Frontal cortex (tissue), 4 donors: ENCODE results near the gene LRRTM4. TPM values are rescaled to one million over a fixed set of nuclear protein-coding genes. Genes with fewer than 3 reads are reported as not detected.

Source experiments
- DNase-seq, 2 donors: peaks; one replicate each; pipeline ENCODE4 v3.0.0; 2012; ENCODE audit warnings: low spot score in 2 of 2
- FAIRE-seq: peaks from 2 replicates; lab custom pipeline; 2012; peaks lifted over from hg19 to GRCh38; lab: Jason Lieb, UNC
- total RNA-seq: library from RNA; depleted of rRNA; stranded (reverse); fragments of >200 nt; gene quantifications from one replicate; pipeline ENCODE4 v1.2.3, GENCODE V29; 2014
- donor health status: control.
- donor health status: control.
- donor health status: control.

Gene LRRTM4
- total RNA-seq, 1 donor from 2014 or later, result 46.1 TPM

DNA sequence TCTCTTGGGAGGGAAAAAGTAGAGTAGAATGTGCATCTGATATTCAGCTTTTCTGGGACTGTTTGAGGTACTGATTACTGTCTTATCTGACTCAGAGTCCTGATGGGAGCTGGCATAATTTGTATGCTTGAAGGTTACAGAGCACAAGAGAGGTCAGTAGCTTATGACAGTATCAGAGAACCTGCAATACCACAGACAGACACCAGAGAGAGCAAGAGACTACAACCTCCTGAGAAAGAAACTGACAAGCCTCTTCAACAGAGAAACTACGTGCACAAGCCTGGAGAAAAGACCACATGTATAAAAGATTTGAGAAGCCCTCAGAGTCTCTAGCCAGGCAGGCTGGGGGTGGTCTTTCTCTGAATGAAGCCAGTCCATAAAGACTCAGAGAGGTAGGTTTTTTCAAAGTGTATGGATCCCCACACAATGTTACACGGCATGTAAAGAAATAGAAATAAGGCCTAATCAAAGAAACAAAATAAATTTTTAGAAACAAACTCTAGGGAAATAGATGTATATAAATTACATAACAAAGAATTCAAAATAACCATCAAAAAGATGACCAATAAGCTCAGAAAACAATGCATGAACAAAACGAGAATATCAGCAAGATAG lies 568.3 kb downstream of the LRRTM4 start:
- peak in 1 of 2 donors; percentile 2 for DNase-seq

DNA sequence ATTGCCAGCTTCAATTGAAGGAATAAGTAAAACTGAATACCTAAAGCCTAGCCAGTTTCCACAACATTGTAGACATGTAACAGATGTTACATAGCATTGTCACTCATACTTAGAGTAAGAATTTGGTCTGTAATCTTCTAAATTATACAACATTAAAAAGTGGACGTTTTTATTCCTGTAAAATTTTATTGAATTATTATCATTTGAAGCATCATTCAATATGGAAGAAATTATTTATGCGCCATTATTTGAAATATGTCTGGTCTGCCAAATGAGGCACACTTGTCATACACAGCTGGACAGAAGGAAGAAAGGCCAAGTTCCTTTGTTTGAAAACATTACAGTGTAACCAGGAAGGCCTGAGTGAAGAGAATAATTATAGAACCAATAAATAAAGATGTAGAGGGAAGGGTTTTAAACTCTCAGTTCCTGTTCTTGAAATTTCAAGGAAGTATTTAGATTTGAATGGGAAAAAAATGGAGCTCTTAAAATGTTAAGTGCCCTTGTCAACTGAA lies 575.5 kb downstream of the LRRTM4 start:
- no peak for DNase-seq
- no peak for FAIRE-seq

More for the DNA sequence above, 568.3 kb downstream of the LRRTM4 start:
- FAIRE-seq, result peak; percentile 10

GRCh38 chr2:76940559-76940958 lies 581.6 kb downstream of the LRRTM4 start:
- FAIRE-seq (no peak), DNase-seq (no peak)

GRCh38 chr2:76938153-76938552 lies 584.0 kb downstream of the LRRTM4 start:
- peak; percentile 26 for FAIRE-seq
- no peak for DNase-seq

- DNase-seq (no peak), FAIRE-seq (peak; percentile 40)
Observed at GRCh38 chr2:76932550-76932949, 589.6 kb downstream of the LRRTM4 start.

DNA sequence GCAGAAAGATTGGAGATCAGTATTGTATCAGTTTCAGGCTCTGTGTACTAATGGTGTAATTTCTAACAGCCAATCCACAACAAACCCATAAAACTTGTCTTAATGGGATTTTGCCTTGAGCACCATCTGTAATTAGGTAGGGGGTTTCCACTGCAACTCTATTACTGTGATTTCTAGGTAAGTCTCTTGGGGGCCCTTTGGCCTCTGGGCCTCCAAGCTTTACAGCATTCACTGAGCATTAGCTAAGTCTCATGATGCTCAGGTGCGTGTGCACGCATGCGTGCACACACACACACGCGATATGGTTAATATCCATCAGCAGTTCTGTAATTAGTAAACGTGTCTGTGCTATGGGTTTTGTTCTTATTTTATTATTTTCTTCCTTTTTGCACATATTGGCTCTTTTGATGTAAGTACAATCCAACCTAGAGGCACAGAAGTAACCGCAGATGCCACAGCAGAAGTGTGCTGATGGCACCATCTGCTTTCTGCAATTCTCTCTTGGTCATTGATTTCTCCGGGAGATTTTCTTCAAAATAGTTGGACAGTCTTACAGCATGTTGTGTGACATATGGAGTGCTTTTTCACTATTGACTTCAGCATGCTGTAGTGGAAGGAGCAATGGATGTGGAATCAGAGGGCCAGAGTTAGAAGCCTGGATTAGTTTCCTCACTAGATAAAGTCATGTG lies 592.0 kb downstream of the LRRTM4 start:
- no peak for FAIRE-seq
- no peak for DNase-seq

- no peak for DNase-seq
- FAIRE-seq, result no peak
Observed at GRCh38 chr2:76928026-76928425, 594.1 kb downstream of the LRRTM4 start.

DNA sequence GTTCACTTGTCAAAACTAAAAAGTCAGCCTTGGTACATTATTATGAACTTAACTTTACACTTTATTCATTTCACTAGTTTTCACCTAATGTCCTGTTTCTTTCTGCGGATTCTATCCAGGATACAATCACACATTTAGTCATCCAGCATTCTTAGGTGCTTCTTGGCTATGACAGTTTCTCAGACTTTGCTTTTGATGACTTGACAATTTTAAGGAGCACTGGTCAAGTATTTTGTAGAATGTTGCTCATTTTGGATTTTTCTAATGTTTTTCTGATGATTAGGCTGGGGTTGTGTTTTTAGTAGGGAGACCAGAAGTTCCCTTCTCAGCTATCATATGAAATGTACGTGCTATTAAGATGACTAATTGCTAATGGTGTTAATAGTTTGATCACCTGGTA lies 601.2 kb downstream of the LRRTM4 start:
- no peak for DNase-seq
- FAIRE-seq, result no peak

DNA sequence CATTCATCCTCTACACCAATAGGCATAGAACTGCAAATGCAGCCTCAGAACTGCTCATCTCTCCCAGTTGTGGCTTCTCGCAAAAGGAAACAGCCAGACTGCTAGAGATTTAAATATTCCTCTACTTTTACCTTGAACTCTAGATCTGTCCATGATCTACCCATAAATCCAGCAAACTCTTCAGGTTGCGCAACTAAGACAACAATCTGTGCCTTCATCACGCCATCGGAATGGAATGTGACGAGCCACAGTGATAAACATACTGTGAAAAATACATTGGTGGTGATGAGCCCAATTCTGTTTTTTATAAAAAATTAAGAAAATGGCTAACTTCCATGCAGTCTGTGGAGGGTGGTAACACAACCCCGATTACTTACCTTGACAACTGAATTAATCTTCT lies 626.7 kb downstream of the LRRTM4 start:
- DNase-seq, result no peak
- no peak for FAIRE-seq

DNA sequence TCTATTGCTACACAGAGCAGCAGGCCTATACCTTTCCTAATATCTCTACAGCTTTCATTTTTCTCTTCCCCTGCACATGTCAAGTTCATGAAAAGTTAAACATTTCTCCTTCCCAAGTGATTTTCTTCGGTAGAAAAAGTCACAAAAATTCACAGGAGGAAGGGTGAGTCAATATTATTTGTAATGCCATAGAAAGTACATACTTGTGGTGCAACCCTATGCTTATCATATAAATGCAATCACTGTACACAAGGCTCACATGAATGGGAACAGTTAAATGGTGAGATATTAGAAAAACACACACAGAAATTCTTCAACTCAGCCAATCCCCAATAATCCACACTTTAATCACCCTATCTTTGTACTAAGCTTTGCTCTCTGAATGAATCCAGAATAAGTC lies 651.6 kb downstream of the LRRTM4 start:
- no peak for DNase-seq
- FAIRE-seq, result no peak

DNA sequence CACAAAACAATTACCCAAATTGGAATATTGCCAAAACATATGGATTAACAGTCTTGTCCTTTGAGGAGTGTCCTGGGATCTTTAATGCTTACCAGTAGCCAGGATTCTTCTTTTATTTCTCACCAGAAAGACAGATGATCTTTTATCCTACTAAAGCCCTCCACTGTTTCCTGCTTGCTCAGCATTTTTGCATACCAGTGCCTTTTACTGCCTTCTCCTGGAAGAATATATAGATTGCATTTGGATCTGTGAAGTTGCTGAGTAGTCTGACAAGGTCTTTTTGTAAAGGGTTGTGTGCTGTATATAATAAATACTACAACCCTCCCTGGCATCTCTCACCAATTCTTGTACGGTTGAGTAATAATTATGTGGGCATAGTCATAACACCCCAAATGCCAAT lies 652.2 kb downstream of the LRRTM4 start:
- FAIRE-seq (no peak), DNase-seq (no peak)

DNA sequence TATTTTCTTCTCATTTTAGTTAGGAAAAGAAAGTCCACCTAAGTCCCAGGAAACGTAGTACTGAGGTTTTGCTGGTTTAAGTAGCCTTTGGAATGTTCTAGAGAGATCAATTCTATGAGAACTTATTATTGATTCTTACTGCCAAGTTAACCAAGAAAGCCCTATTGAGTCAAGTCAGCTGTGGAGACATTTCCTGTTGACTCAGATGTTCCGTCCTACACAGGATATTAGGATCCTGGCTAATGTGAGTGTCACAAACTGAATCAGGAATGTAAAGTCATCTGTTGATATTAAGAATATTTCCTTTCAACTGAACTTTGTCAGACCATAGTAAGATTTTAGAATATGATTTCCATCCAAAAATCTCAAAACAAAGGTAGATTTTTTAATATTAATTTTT lies 654.3 kb downstream of the LRRTM4 start:
- DNase-seq (no peak), FAIRE-seq (peak; percentile 10)

- FAIRE-seq, result no peak
- DNase-seq, result no peak
Observed at GRCh38 chr2:76866464-76866863, 655.7 kb downstream of the LRRTM4 start.

DNA sequence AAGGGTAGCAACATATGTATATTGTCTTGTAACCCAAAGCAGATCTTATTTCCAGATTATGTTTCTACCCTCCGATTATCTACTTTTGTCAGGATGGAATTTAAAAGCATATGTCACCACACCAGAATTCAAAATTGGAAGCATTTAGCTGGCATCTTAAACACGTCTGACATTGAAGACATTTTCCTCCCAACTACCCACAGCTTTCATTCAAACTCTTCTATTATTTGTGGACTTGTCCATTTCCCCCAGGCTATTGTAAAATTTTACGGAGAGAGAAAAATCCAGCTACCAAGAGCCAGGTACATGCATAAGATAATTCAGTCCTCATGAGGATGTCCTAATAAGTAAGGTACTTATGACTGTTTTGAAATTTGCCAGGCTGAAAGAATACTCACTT lies 659.3 kb downstream of the LRRTM4 start:
- no peak for FAIRE-seq
- DNase-seq, result no peak

GRCh38 chr2:76861708-76862107 lies 660.5 kb downstream of the LRRTM4 start:
- DNase-seq (no peak), FAIRE-seq (no peak)

DNA sequence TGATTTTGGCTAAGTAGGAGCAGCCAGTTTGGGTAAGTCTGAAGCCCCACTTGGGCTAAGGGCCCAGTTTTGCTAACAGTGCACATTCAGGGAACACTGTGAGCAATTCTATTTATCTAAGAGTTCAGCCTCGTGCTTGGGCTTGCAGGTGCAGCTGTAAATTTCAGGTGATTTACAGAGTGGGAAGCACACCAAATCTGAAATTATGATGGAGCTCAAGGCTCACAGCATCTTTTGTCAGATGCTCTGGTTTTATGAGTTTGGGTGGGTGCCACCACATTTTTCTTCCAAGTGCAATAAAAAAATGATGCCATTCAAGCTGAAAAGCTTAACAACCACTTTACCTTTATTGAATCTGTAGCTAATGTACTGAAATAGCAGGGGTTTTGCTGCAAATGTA lies 671.2 kb downstream of the LRRTM4 start:
- no peak for FAIRE-seq
- DNase-seq, result no peak

DNA sequence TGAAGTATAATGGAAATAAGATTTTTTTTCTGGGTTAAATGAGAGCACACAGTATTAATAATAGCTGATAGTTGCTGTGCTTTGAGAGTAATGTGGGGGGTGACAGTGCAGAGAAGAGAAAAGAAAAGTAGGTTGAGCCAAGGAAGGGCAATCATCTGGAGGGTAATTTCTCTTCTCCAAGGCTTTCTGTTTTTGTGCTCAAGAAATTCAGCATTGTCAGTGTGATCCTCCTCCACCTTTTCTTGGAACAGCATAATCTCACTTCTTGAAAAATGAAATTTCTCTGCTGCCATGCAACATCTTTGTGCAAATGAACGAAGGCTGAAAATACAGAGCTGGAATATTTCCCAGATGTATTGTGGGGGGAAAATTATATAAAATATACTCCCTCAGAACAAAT lies 673.1 kb downstream of the LRRTM4 start:
- DNase-seq (no peak), FAIRE-seq (no peak)

- FAIRE-seq, result no peak
Observed at GRCh38 chr2:76839826-76840225, 682.4 kb downstream of the LRRTM4 start.

DNA sequence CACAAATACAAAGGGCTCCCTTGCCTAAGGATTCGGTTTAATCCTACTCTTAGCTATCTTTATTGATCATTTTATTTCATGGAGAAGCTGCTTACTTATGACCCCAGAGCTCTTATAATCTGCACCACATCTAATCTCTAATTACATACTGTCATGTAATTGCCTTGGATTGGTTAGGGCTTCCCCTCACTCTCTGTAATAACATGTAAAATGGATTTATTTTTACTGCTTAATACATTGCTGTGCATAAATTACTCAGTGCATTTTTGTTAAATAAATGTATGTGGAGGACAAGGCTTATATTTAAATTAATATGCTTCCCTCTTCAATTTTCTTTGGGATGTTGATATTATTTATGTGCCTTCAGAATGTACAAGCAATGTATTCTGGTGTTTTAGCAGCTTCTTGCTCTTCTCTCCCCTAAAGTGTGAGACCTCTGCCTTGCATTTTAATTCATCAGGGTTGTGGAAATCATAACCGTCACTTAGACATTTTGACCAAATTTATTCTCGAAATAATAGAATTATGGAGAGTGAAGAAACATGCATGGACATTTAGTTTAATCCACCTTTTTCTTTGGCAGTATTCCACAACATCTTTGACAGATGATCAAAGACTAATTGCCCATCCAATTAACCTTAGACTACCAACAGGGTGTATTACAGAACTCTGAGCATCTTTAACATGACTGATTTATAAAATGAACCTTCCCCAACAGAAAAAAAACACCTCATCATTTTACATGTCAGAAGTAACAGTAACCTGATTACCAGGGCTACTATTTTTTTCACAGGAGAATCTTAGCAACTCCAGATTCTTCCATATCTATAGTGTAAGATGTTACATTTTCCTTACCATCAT lies 692.6 kb downstream of the LRRTM4 start:
- no peak for FAIRE-seq

More at GRCh38 chr2:76839826-76840225, 682.4 kb downstream of the LRRTM4 start:
- no peak for DNase-seq

GRCh38 chr2:76826691-76827090 lies 695.5 kb downstream of the LRRTM4 start:
- FAIRE-seq (no peak), DNase-seq (no peak)

More for the DNA sequence above, 692.6 kb downstream of the LRRTM4 start:
- DNase-seq, result no peak
